HepG2 (cell line): ENCODE results near the gene NABP2. TPM values are rescaled to one million over a fixed set of nuclear protein-coding genes. Genes with fewer than 3 reads are reported as not detected.

ENCODE experiments used
- AGO2 ChIP-seq: fragments of 200-400 bp; formaldehyde crosslinking; optimal IDR thresholded peaks from 2 replicates; pipeline ENCODE3; 2017; ENCODE audit warnings: mild to moderate bottlenecking, low read depth, low read length, moderate library complexity
- CBX1 ChIP-seq: IDR thresholded peaks from one replicate; pipeline ENCODE4 v1.6.1; 2016; ENCODE audit warnings: antibody characterized with exemption, low read depth
- GZF1 ChIP-seq: sonication (generic); formaldehyde crosslinking; IDR thresholded peaks from 2 replicates; pipeline ENCODE4 v1.5.1; 2020; ENCODE audit warnings: mild to moderate bottlenecking, missing genetic modification reagents
- HOXA5 ChIP-seq: sonication (generic); formaldehyde crosslinking; IDR thresholded peaks from 2 replicates; pipeline ENCODE4 v1.4.0; 2020; ENCODE audit warnings: missing genetic modification reagents
- KDM5A ChIP-seq: fragments of 200-600 bp; sonication (generic); IDR thresholded peaks from 2 replicates; pipeline ENCODE4 v1.7.0; 2018; ENCODE audit warnings: antibody characterized with exemption, mild to moderate bottlenecking, low read length, borderline replicate concordance
- LBX2 ChIP-seq: sonication (generic); formaldehyde crosslinking; IDR thresholded peaks from 2 replicates; pipeline ENCODE4 v1.5.0; 2020; ENCODE audit warnings: missing genetic modification reagents, mild to moderate bottlenecking, borderline replicate concordance
- MATR3 ChIP-seq: sonication (generic); formaldehyde crosslinking; IDR thresholded peaks from 2 replicates; pipeline ENCODE4 v1.4.0; 2020; ENCODE audit warnings: missing genetic modification reagents
- POLR2AphosphoS5 ChIP-seq: IDR thresholded peaks from 2 replicates; pipeline ENCODE4 v1.6.1; 2012; ENCODE audit warnings: low read depth, low read length
- RBAK ChIP-seq: sonication (generic); formaldehyde crosslinking; IDR thresholded peaks from 2 replicates; pipeline ENCODE4 v1.5.1; 2020; ENCODE audit warnings: mild to moderate bottlenecking, missing genetic modification reagents
- RXRB ChIP-seq: IDR thresholded peaks from 2 replicates; pipeline ENCODE4 v1.6.1; 2016; ENCODE audit warnings: borderline replicate concordance, missing genetic modification reagents, missing compliant biosample characterization
- SETDB1 ChIP-seq: sonication (generic); formaldehyde crosslinking; IDR thresholded peaks from 2 replicates; pipeline ENCODE4 v1.5.1; 2020; ENCODE audit warnings: missing genetic modification reagents, mild to moderate bottlenecking, borderline replicate concordance
- TBL1XR1 ChIP-seq: fragments of 150-350 bp; IDR thresholded peaks from 2 replicates; pipeline ENCODE4 v1.6.1; 2014; ENCODE audit warnings: borderline replicate concordance, low read length; ENCODE audit not compliant: partially characterized antibody
- THAP11 ChIP-seq: IDR thresholded peaks from 2 replicates; pipeline ENCODE4 v1.6.1; 2016; ENCODE audit warnings: missing biosample characterization, missing genetic modification reagents
- XBP1 ChIP-seq: sonication (generic); formaldehyde crosslinking; IDR thresholded peaks from 2 replicates; pipeline ENCODE4 v1.5.0; 2020; ENCODE audit warnings: missing genetic modification reagents
- ZNF253 ChIP-seq: sonication (generic); formaldehyde crosslinking; IDR thresholded peaks from 2 replicates; pipeline ENCODE4 v1.8.0; 2022; ENCODE audit warnings: mild to moderate bottlenecking, missing genetic modification reagents, borderline replicate concordance
- ZNF407 ChIP-seq: sonication (generic); formaldehyde crosslinking; IDR thresholded peaks from one replicate; pipeline ENCODE4 v1.5.1; 2020; ENCODE audit warnings: mild to moderate bottlenecking, missing genetic modification reagents; ENCODE audit errors: not compliant biosample characterization
- ZNF672 ChIP-seq: sonication (generic); formaldehyde crosslinking; IDR thresholded peaks from 2 replicates; pipeline ENCODE4 v1.8.1; 2022; ENCODE audit warnings: missing genetic modification reagents
- ZNF740 ChIP-seq: sonication (generic); formaldehyde crosslinking; IDR thresholded peaks from 2 replicates; pipeline ENCODE4 v1.4.0; 2020; ENCODE audit warnings: missing genetic modification reagents
- ZNF773 ChIP-seq: sonication (generic); formaldehyde crosslinking; IDR thresholded peaks from 2 replicates; pipeline ENCODE4 v1.4.0; 2020; ENCODE audit warnings: missing genetic modification reagents, borderline replicate concordance
- polyA plus RNA-seq, 8 experiments: library from polyadenylated mRNA; depleted of rRNA in 3 of 8; stranded (reverse) in 7 of 8; unstranded in 1 of 8; fragments of >200 nt; fragmentation: Illumina TruSeq in 4 of 8; extraction: Trizol in 4 of 8; gene quantifications; 2 replicates each; pipeline versions ENCODE4 v1.2.1 to v1.2.3, GENCODE V29; 2011 to 2016; ENCODE audit warnings: low read depth in 4 of 8, missing spikeins in 1 of 8, mixed read lengths in 1 of 8; ENCODE audit not compliant: insufficient read depth in 1 of 8
- total RNA-seq, 5 experiments: library from RNA; depleted of rRNA; stranded (reverse); fragments of >200 nt; fragmentation: Illumina TruSeq; extraction: Trizol; gene quantifications; 2 replicates each; pipeline ENCODE4 v1.2.3, GENCODE V29; 2016; ENCODE audit warnings: low read depth in 1 of 5

The NABP2 gene
- total and polyA plus RNA-seq, 2 of the 13 experiments (the other 11 are each of a cell fraction or from before 2014, with no cell fraction given): 33.2 to 35.5 TPM

GRCh38 chr12:56189918-56190694, 34.0 kb upstream of the NABP2 start (continued):
- TF ChIP-seq ZNF407 (CRISPR knock-in tag) (peak; percentile 30), ZNF672 (CRISPR knock-in tag) (no peak), RXRB (CRISPR knock-in tag) (peak; percentile 54; the same call in 1 of the 2 replicates), XBP1 (CRISPR knock-in tag) (no peak), LBX2 (CRISPR knock-in tag) (no peak), MATR3 (no peak), TBL1XR1 (no peak), SETDB1 (CRISPR knock-in tag) (no peak), POLR2AphosphoS5 (no peak), THAP11 (CRISPR knock-in tag) (peak; percentile 77), HOXA5 (CRISPR knock-in tag) (peak; percentile 76), KDM5A (peak; percentile 67; the same call in 1 of the 2 replicates), ZNF253 (CRISPR knock-in tag) (0 out of 2 replicates have a peak, but pooled peaks have one; percentile 22), CBX1 (peak; percentile 68), ZNF773 (CRISPR knock-in tag) (peak; percentile 11; the same call in 1 of the 2 replicates), ZNF740 (no peak), AGO2 (no peak), RBAK (no peak), GZF1 (CRISPR knock-in tag) (peak; percentile 27; the same call in 1 of the 2 replicates)
